Cardiac muscle cell (in vitro differentiated cells and primary cell): ENCODE results near the gene KLHL8. TPM values are rescaled to one million over a fixed set of nuclear protein-coding genes. Genes with fewer than 3 reads are reported as not detected.

Experiments
- DNase-seq, 2 donors: peaks; one replicate each; pipeline versions ENCODE4 v3.0.0 to v3.0.0-alpha.2; 2010 to 2017; ENCODE audit warnings: low read depth in 1 of 2, low spot score in 1 of 2
- H3K27ac ChIP-seq: fragments of 200-600 bp; sonication (generic); 2 replicates; pipeline ENCODE4 v1.5.1; 2016
- H3K27me3 ChIP-seq: fragments of 200-600 bp; sonication (generic); 2 replicates; pipeline ENCODE4 v1.6.0; 2016; ENCODE audit warnings: control low read depth
- H3K36me3 ChIP-seq: fragments of 200-600 bp; sonication (generic); 2 replicates; pipeline ENCODE4 v1.5.1; 2016; ENCODE audit warnings: control low read depth
- H3K4me1 ChIP-seq: fragments of 200-600 bp; sonication (generic); 2 replicates; pipeline ENCODE4 v1.8.1; 2017; ENCODE audit warnings: low read depth, mild to moderate bottlenecking, mixed run types
- H3K4me3 ChIP-seq: fragments of 200-600 bp; sonication (generic); 2 replicates; pipeline ENCODE4 v1.5.1; 2016; ENCODE audit warnings: mild to moderate bottlenecking
- H3K9me3 ChIP-seq: fragments of 200-600 bp; sonication (generic); 2 replicates; pipeline ENCODE4 v1.5.1; 2017; ENCODE audit warnings: low read depth, mild to moderate bottlenecking, control low read depth
- polyA plus RNA-seq: library from polyadenylated mRNA; unstranded; fragments of >200 nt; fragmentation: Nextera tagmentation; extraction: Ambion mirVana; gene quantifications from 2 replicates; pipeline ENCODE4 v1.2.1, GENCODE V29; 2016
- total RNA-seq: library from RNA; depleted of rRNA; stranded (reverse); fragments of >200 nt; gene quantifications from 2 replicates; pipeline ENCODE4 v1.2.3, GENCODE V29; 2016
- TF ChIP-seq, protein P1 (sequence below): IDR thresholded peaks from 2 replicates; pipeline ENCODE4 v1.5.1; 2012; ENCODE audit warnings: low read depth, mild to moderate bottlenecking, low read length

KLHL8 gene
- total and polyA plus RNA-seq, 2 experiments from 2014 or later, result 5.4 to 8.0 TPM

DNA sequence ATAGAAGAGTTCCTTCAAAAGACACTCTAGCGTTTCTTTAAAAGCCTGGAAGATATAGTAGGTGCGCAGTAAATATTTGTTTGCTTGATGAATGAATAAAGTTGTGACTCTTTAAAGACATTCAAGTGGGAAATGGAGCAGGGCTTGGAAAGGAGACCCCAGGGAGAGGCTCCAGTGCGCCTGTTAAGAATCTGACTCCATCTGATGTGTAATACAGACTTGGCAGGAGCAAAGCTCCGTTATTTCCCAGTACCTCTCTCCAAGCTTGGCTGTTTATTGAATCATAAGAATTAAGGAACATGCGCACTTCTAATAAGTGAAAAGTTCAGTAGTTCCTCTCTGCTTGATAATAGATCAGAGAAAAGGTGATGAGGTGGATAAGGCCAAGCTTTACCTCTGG lies 18.8 kb upstream of the KLHL8 start:
- peaks cover 3% of the 10 kb centered on the region for H3K9me3 ChIP-seq
- TF ChIP-seq, protein P1, sequence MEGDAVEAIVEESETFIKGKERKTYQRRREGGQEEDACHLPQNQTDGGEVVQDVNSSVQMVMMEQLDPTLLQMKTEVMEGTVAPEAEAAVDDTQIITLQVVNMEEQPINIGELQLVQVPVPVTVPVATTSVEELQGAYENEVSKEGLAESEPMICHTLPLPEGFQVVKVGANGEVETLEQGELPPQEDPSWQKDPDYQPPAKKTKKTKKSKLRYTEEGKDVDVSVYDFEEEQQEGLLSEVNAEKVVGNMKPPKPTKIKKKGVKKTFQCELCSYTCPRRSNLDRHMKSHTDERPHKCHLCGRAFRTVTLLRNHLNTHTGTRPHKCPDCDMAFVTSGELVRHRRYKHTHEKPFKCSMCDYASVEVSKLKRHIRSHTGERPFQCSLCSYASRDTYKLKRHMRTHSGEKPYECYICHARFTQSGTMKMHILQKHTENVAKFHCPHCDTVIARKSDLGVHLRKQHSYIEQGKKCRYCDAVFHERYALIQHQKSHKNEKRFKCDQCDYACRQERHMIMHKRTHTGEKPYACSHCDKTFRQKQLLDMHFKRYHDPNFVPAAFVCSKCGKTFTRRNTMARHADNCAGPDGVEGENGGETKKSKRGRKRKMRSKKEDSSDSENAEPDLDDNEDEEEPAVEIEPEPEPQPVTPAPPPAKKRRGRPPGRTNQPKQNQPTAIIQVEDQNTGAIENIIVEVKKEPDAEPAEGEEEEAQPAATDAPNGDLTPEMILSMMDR, result no peak
- DNase-seq, result no peak
- H3K27ac ChIP-seq, result no peak overlapping the region
- H3K27me3 ChIP-seq, result no peaks in the 10 kb centered on the region
- no peak overlapping the region for H3K4me3 ChIP-seq
- no peaks in the 10 kb centered on the region for H3K4me1 ChIP-seq
- no peaks in the 10 kb centered on the region for H3K36me3 ChIP-seq

DNA sequence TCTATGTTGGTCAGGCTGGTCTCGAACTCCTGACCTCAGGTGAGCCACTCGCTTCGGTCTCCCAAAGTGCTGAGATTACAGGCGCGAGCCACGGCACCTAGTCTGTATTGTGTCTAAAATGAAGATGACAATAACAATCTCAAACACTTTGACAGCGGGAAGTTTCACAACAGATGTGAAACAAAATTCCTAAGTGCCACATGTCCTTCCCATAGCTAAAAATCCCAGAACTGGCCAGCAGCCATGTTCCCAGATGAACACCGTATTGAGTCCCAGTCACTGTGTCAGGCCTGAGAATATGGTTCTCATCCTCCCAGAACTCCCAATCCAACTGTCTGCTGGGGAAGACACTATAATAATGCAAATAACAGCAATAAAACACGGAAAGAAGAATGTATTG lies 16.4 kb upstream of the KLHL8 start:
- Histone ChIP-seq H3K4me3 (no peak overlapping the region), H3K27ac (no peak overlapping the region), H3K9me3 (no peaks in the 10 kb centered on the region), H3K27me3 (no peaks in the 10 kb centered on the region), H3K4me1 (no peaks in the 10 kb centered on the region), H3K36me3 (no peaks in the 10 kb centered on the region)
- TF ChIP-seq, protein P1, result no peak
- DNase-seq, result no peak

DNA sequence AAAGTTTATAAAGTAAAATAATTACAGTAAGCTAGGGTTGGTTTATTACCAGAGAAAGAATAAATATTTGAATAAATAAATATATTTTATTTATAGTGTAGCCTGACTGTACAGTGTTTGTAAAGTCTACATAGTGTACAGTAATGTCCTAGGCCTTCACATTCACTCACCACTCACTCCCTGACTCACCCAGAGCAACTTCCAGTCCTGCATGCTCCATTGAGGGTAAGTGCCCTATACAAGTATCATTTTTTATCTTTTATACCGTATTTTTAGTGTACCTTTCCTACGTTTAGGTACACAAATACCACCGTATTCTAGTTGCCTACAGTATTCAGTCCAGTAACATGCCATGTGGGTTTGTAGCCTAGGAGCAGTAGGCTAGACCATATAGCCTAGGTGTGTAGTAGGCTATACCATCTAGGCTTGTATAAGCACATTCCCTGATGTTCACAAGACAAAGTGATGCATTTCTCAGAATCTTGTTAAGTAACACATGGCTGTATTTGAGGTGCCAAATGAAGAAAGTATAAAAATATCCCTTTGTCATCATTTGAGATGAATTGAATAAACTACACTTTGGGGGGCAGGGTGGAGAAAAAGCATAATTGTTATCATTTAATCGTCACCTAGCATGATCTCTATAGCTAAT lies 14.7 kb upstream of the KLHL8 start:
- H3K9me3 ChIP-seq, result no peaks in the 10 kb centered on the region
- TF ChIP-seq, protein P1, result no peak
- H3K4me1 ChIP-seq, result no peaks in the 10 kb centered on the region
- no peaks in the 10 kb centered on the region for H3K36me3 ChIP-seq
- H3K27ac ChIP-seq, result no peak overlapping the region
- no peak for DNase-seq
- H3K4me3 ChIP-seq, result peak overlapping the region; percentile 28
- H3K27me3 ChIP-seq, result no peaks in the 10 kb centered on the region

DNA sequence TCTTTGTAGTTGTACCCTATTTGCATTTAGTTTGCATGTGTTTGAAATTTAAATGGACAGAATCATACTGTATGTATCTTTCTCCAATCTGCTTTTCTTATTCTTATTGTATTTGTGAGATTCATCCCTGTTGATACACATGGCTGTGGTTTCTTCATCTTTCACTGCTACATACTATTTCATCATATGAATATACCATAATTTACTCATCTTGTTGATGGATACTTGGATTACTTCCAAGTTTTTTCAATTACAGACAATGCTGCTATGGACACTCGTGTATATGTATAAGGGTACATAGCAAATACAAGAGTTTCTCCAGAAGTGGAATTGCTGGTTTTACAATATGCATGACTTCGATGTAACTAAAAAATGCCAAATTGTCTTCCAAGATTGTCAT lies 11.8 kb upstream of the KLHL8 start:
- DNase-seq, result peak in 1 of 2 donors; percentile 25
- TF ChIP-seq, protein P1, result no peak

DNA sequence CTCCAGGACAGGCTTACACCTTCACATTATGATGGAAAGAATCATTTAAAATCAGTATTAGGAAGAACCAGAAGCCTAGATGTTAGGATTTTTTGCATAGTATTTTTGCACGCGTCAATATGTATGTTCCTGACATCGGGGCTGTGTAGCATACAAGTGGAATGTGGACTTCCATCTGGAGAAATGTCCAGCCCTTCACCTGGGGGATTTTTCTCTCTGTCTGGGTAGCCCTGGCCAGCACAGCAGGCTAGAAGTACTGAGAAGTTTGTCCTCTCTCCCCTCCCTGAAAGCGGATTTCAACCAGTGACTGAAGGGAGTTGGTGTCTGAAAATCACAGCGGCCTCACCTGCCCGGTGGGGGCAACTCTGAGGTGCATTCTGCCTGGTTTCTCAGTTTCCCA lies 10.4 kb upstream of the KLHL8 start:
- H3K27ac ChIP-seq, result no peak overlapping the region
- no peak for DNase-seq
- H3K36me3 ChIP-seq, result no peaks in the 10 kb centered on the region
- H3K4me3 ChIP-seq, result no peak overlapping the region
- no peaks in the 10 kb centered on the region for H3K27me3 ChIP-seq
- TF ChIP-seq, protein P1, result no peak
- H3K9me3 ChIP-seq, result no peaks in the 10 kb centered on the region
- H3K4me1 ChIP-seq, result no peaks in the 10 kb centered on the region

More for the DNA sequence above, 11.8 kb upstream of the KLHL8 start:
- H3K36me3 ChIP-seq, result no peaks in the 10 kb centered on the region
- H3K9me3 ChIP-seq, result no peaks in the 10 kb centered on the region
- H3K4me3 ChIP-seq, result no peak overlapping the region
- no peak overlapping the region for H3K27ac ChIP-seq
- H3K27me3 ChIP-seq, result no peaks in the 10 kb centered on the region
- H3K4me1 ChIP-seq, result no peaks in the 10 kb centered on the region
